ENCODE results near the gene MT3.

- TF ChIP-seq, protein P1, sequence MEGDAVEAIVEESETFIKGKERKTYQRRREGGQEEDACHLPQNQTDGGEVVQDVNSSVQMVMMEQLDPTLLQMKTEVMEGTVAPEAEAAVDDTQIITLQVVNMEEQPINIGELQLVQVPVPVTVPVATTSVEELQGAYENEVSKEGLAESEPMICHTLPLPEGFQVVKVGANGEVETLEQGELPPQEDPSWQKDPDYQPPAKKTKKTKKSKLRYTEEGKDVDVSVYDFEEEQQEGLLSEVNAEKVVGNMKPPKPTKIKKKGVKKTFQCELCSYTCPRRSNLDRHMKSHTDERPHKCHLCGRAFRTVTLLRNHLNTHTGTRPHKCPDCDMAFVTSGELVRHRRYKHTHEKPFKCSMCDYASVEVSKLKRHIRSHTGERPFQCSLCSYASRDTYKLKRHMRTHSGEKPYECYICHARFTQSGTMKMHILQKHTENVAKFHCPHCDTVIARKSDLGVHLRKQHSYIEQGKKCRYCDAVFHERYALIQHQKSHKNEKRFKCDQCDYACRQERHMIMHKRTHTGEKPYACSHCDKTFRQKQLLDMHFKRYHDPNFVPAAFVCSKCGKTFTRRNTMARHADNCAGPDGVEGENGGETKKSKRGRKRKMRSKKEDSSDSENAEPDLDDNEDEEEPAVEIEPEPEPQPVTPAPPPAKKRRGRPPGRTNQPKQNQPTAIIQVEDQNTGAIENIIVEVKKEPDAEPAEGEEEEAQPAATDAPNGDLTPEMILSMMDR (conservative IDR thresholded peaks at IDR 0.05; ENCODE audit: low read depth in 2 of 2) = no peak
- no peak for TF ChIP-seq EZH2 (IDR thresholded peaks at IDR 0.05; ENCODE audit: low read depth, unreplicated experiment)
- TF ChIP-seq NANOG (IDR thresholded peaks at IDR 0.05; ENCODE audit: borderline replicate concordance) = no peak
- no peak for TF ChIP-seq ZNF331 (CRISPR knock-in tag; IDR thresholded peaks at IDR 0.05; ENCODE audit: low read depth)
Observed at GRCh38 chr16:56569971-56570370, 19.4 kb upstream of the MT3 start.

Measured in GM23338 (cell line).